ENCODE measurements around the gene RRH. TPM values are rescaled to one million over a fixed set of nuclear protein-coding genes. Genes with fewer than 3 reads are reported as not detected.

RRH gene
- total RNA-seq, 4 donors from 2014 or later = 0.34 TPM; not detected in 3

GRCh38 chr4:109861916-109862511, 34.2 kb downstream of the RRH start:
- no peak overlapping the region for H3K4me3 ChIP-seq (ENCODE audit: low read depth, poor library complexity, severe bottlenecking)
- WGBS, 2 donors = 89 to 91% methylated on average over 3 of the region's 3 CpGs
- no peak for DNase-seq (ENCODE audit: low spot score in 2 of 2)
- intact Hi-C loops (cut with DNase I; ENCODE audit: low total_unique reads) = no loop called here
- TF ChIP-seq POLR2A (IDR thresholded peaks at IDR 0.05) (no peak), CTCF (IDR thresholded peaks at IDR 0.05) (no peak)

GRCh38 chr4:109864134-109864533, 36.4 kb downstream of the RRH start:
- H3K4me3 ChIP-seq (ENCODE audit: low read depth, poor library complexity, severe bottlenecking) = no peak overlapping the region
- intact Hi-C loops (cut with DNase I; ENCODE audit: low total_unique reads) = no loop called here
- TF ChIP-seq CTCF (IDR thresholded peaks at IDR 0.05) (no peak), POLR2A (IDR thresholded peaks at IDR 0.05) (no peak)
- DNase-seq (ENCODE audit: low spot score in 2 of 2) = no peak

- TF ChIP-seq CTCF (IDR thresholded peaks at IDR 0.05) = no peak
- no peak for TF ChIP-seq POLR2A (IDR thresholded peaks at IDR 0.05)
- intact Hi-C loops (cut with DNase I; ENCODE audit: low total_unique reads) = no loop called here
- H3K4me3 ChIP-seq (ENCODE audit: low read depth, poor library complexity, severe bottlenecking) = no peak overlapping the region
- no peak for DNase-seq (ENCODE audit: low spot score in 2 of 2)
- WGBS, 2 donors = 94% methylated on average over 5 of the region's 5 CpGs
Measured at GRCh38 chr4:109870061-109870460, 42.3 kb downstream of the RRH start.

GRCh38 chr4:109872065-109872464, 44.3 kb downstream of the RRH start:
- no peak for DNase-seq (ENCODE audit: low spot score in 2 of 2)
- no peak overlapping the region for H3K4me3 ChIP-seq (ENCODE audit: low read depth, poor library complexity, severe bottlenecking)
- no peak for TF ChIP-seq CTCF (IDR thresholded peaks at IDR 0.05)
- TF ChIP-seq POLR2A (IDR thresholded peaks at IDR 0.05) = no peak
- WGBS, 2 donors = 93 to 97% methylated on average over 2 of the region's 2 CpGs
- intact Hi-C loops (cut with DNase I; ENCODE audit: low total_unique reads) = no loop called here

- WGBS, 2 donors = 95 to 100% methylated on average over 6 of the region's 6 CpGs
- TF ChIP-seq POLR2A (IDR thresholded peaks at IDR 0.05) (no peak), CTCF (IDR thresholded peaks at IDR 0.05) (no peak)
- DNase-seq (ENCODE audit: low spot score in 2 of 2) = no peak
- intact Hi-C loops (cut with DNase I; ENCODE audit: low total_unique reads) = no loop called here
- H3K4me3 ChIP-seq (ENCODE audit: low read depth, poor library complexity, severe bottlenecking) = no peak overlapping the region
Measured at GRCh38 chr4:109872950-109873656, 45.3 kb downstream of the RRH start.

Measured in lower leg skin (tissue), 4 donors.